ENCODE results near the gene ANKRD18A.

The ANKRD18A gene

GRCh38 chr9:38620483-38621433 is at the start of gene ANKRD18A:
TSS of gene ANKRD18A (minus strand) at chr9:38620596. CDS start at chr9:38620285, 311 bp downstream.
- DNase-seq (ENCODE audit: low read depth in 2 of 2): peak; percentile 54 to 62
- peak within 1 kb of the TSS; percentile 35 to 46 for H3K4me3 ChIP-seq (replicated peaks in 1 of 2; ENCODE audit: low read depth in 2 of 2, low read length in 2 of 2)
- TF ChIP-seq CTCF (IDR thresholded peaks at IDR 0.05; ENCODE audit: low read depth, low read length): peak; percentile 56

GRCh38 chr9:38668791-38669466 is 48.5 kb upstream of the ANKRD18A start:
- H3K4me3 ChIP-seq (replicated peaks in 1 of 2; ENCODE audit: low read depth in 2 of 2, low read length in 2 of 2): no peak overlapping the region
- TF ChIP-seq CTCF (IDR thresholded peaks at IDR 0.05; ENCODE audit: low read depth, low read length): no peak
- no peak for DNase-seq (ENCODE audit: low read depth in 2 of 2)

GRCh38 chr9:38662763-38663593 is 42.6 kb upstream of the ANKRD18A start:
- peak; percentile 39 to 51 for DNase-seq (ENCODE audit: low read depth in 2 of 2)
- TF ChIP-seq CTCF (IDR thresholded peaks at IDR 0.05; ENCODE audit: low read depth, low read length): peak; percentile 9
- no peak overlapping the region for H3K4me3 ChIP-seq (replicated peaks in 1 of 2; ENCODE audit: low read depth in 2 of 2, low read length in 2 of 2)

GRCh38 chr9:38659538-38659937 is 39.1 kb upstream of the ANKRD18A start:
- no peak for DNase-seq (ENCODE audit: low read depth in 2 of 2)
- no peak overlapping the region for H3K4me3 ChIP-seq (replicated peaks in 1 of 2; ENCODE audit: low read depth in 2 of 2, low read length in 2 of 2)
- no peak for TF ChIP-seq CTCF (IDR thresholded peaks at IDR 0.05; ENCODE audit: low read depth, low read length)

- no peak overlapping the region for H3K4me3 ChIP-seq (replicated peaks in 1 of 2; ENCODE audit: low read depth in 2 of 2, low read length in 2 of 2)
- TF ChIP-seq CTCF (IDR thresholded peaks at IDR 0.05; ENCODE audit: low read depth, low read length): no peak
- DNase-seq (ENCODE audit: low read depth in 2 of 2): no peak
These were observed 36.5 kb upstream of the ANKRD18A start for GRCh38 chr9:38656896-38657295.

- no peak overlapping the region for H3K4me3 ChIP-seq (replicated peaks in 1 of 2; ENCODE audit: low read depth in 2 of 2, low read length in 2 of 2)
- TF ChIP-seq CTCF (IDR thresholded peaks at IDR 0.05; ENCODE audit: low read depth, low read length): no peak
- no peak for DNase-seq (ENCODE audit: low read depth in 2 of 2)
These were observed 32.1 kb upstream of the ANKRD18A start for GRCh38 chr9:38652486-38652885.
